Hematopoietic multipotent progenitor cell treated with erythropoietin and hydrocortisone succinate and interleukin-3 and kit ligand, for 17 days (in vitro differentiated cells): ENCODE results near the gene MYOC.
"Not testable (repeated sequence)": the region's sequence is repeated elsewhere in the genome, so short reads cannot be mapped to it uniquely, and the experiment has no call there.

Experiments used
- DNase-seq: peaks from one replicate; pipeline ENCODE4 v3.0.0-alpha.2; 2015; ENCODE audit warnings: low spot score

The MYOC gene

DNA sequence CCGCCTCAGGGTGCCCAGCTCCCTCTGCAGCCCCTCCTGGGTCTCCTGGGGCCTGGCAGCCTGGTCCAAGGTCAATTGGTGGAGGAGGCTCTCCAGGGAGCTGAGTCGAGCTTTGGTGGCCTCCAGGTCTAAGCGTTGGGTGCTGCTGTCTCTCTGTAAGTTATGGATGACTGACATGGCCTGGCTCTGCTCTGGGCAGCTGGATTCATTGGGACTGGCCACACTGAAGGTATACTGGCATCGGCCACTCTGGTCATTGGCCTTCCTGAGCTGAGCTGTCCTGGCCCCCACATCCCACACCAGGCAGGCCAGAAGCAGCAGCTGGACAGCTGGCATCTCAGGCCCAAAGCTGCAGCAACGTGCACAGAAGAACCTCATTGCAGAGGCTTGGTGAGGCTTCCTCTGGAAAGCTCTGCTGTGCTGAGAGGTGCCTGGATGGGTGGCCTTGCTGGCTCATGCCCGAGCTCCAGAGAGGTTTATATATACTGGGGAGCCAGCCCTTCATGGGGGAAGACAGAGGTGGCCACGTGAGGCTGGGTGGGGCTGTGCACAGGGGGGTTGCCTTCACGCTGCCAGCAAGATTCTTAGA lies at the start of gene MYOC:
TSS of gene MYOC (minus strand) at position 455 of the 589 bp plus-strand sequence. CDS start at position 378, 77 bp downstream.
- DNase-seq, result no peak

DNA sequence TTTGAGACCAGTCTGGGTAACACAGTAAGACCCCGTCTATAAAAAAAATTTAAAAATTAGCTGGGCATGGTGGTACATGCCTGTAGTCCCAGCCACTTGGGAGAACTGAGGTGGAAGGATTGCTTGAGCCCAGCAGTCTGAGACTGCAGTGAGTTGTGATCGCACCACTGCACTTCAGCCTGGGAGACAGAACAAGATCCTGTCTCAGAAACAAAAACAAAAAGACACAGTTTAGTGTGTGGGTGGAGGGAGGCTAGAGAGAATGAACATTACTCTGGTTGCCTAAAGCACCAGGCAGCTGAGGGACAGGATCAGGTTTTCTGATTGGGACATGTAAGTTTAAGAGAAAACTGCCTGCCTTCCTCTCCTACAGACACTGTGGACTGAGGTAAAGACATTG lies 47.0 kb upstream of the MYOC start:
- DNase-seq, result no peak

DNA sequence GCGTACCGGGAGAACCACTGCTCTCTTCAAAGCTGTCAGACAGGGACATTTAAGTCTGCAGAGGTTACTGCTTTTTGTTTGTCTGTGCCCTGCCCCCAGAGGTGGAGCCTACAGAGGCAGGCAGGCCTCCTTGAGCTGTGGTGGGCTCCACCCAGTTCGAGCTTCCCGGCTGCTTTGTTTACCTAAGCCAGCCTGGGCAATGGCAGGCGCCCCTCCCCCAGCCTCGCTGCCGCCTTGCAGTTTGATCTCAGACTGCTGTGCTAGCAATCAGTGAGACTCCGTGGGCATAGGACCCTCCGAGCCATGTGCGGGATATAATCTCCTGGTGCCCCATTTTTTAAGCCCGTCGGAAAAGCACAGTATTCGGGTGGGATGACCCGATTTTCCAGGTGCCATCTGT lies 43.3 kb upstream of the MYOC start:
- DNase-seq, result not testable (repeated sequence)

DNA sequence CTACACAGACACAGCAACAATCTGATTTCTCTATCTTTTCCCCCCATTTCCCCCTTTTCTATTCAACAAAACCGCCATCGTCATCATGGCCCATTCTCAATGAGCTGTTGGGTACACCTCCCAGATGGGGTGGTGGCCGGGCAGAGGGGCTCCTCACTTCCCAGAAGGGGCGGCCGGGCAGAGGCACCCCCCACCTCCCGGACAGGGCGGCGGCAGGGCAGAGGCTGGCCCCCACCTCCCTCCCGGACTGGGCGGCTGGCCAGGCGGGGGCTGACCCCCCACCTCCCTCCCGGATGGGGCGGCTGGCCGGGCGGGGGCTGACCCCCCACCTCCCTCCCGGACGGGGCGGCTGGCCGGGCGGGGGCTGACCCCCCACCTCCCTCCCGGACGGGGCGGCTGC lies 41.1 kb upstream of the MYOC start:
- not testable (repeated sequence) for DNase-seq

DNA sequence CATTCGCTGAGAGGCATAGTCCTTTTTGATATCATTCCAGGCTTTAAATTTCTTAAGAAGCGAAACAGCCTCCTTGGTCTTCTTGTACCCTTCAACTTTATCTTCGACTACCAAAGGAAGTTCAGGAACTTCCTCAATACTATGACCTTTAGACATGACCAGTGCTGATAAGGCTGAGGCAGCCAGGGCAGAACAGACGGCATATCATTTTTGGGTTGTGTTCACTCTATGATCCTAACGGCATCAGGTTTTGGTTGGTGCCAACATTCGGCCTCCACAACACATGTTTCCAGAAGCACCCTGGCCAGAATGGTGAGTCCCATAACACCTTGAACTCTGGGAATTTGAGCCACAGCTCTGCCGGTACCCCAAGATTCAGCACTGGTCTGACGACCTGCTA lies 31.4 kb upstream of the MYOC start:
- DNase-seq, result no peak

DNA sequence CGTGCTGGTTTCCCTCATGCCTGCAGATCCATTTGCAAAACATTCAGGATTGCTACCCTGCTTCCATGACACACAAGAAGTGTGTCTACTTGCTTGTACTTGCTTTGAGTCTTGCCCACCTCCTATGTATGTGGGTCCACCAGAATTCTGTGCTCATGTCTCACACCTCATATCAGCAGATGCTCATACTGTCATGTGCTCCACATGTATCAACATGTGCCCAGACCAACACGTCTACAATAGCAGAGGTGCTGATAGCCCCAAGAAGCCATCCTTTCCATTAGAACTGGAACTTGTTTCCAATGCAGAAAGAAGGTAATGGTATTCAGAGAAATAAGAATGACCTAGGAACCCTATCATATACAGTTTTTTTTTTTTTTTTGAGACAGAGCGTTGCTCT lies 27.9 kb upstream of the MYOC start:
- DNase-seq, result no peak

DNA sequence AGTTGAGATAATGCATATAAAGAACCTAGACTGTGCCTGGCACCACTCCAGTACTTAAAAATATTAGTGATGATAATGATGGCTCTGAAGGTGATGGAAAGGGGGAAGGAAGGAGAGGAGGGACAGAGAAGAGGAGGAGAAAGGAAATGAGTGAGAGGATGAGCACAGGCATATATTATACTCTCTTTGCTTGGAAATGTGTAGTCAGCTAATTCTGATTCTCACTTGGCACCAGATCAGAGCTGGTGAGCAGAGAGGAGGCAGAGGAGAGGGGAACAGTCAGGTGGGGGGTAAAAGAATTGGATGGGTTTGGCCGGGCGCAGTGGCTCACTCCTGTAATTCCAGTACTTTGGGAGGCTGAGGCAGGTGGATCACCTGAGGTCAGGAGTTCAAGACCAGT lies 24.3 kb upstream of the MYOC start:
- DNase-seq, result no peak

DNA sequence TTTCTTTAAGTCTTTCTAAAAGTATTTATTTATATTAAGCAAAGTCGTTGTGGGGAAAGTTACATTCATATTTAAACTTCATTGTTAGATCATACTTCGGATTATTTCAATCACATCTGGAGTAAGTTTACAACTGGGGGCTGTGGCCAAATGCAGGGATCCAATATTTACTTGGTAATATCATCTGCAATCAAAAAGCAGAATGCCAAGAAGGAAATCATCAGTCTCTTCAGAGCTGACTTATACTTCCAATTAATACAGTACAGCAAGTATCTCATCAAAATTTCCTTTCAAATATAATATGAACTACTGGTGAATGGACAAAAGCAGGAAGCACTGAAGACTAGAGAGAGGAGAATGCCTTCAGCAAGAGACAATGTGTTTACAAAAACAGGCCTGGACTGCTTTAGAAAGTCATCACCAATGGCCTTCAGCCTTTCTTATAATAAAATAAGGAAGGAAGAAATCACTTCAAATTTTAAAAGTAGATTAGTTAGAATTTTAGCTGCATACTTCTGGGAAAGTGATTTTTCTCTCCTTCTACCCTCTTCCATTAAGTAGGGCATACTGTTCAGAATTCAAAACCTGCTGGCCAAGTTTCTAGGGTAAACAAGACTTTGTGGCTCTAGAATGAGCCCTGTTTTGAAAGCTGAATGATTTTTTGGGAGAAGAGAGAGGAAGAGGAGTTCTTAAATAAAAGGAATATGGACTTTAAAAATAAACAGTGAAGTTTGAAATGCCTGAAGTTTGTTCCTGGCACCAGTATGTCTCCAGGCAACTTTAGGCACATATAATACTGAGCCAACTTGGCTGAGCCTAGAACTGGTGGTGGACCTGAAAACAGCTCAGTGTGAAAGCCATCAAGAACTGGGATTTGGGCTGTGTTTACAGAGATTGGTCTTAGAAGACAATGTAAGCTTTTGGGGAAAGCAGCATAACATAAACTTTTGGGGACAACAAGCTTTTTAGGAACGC lies 22.2 kb upstream of the MYOC start:
- DNase-seq, result no peak

DNA sequence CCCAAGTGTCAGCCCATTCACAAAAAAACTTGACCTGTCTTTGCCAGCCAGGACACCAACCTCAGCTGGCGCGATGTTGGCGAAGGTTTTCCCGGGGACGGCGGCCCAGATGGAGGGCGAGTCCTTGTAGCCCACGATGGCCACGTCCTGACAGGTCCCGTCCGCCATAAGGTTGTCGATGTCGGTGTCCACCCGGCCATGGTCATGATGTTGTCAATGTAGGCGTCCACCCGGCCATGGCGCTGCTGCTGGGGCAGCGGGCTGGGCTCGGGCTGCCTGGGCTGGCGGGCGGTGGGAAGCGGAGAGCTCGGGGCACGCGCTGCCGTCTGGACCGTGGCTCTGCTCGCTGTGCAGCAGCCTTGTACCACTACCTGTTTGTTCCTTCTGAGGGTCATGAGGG lies 18.3 kb upstream of the MYOC start:
- DNase-seq, result no peak

DNA sequence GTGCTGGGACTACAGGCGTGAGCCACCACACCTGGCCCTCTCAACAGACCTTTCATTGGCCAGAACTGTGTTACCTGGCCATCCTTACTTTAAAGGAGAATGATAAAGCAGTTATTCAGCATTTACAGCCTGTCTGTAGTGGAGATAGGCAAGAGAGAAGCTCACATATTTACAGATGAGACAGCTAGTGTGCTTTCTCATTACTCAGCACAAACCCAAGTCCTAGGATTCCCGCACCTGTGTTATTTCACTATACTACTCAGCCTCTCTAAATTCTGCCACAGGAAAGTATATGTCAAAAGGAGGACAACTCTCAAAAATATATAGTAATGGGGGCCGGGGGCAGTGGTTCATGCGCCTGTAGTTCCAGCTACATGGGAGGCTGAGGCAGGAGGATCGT lies 15.9 kb upstream of the MYOC start:
- DNase-seq, result no peak

DNA sequence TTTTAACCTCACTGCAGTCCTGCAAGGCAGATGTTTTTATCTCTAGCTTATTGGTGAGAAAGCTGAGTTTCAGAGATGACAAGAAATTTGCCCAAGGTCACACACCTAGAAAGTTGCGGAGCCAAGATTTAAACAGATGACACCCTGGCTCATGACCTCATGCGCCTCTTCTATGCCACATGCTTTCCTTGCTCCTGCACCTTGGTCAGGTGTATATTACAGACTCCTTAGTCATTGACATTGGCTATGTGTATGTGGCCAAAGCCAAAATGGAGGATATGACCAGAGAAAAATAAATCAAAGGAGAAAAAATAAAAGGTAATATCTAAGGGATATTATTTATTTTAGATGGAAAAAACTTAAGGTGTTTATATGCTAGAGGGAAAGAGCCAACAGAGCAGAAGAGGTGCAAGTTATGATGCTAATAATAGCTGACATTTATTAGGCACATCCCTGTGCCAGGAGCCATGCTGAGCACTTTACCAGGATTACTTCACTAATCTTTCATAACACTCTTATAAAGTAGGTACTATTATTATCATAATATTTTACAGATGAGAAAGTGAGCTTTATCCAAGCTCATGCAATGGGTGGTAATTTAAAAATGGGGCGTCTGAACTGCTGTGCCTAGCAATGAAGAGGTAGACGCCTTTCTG lies 13.8 kb upstream of the MYOC start:
- DNase-seq, result no peak

DNA sequence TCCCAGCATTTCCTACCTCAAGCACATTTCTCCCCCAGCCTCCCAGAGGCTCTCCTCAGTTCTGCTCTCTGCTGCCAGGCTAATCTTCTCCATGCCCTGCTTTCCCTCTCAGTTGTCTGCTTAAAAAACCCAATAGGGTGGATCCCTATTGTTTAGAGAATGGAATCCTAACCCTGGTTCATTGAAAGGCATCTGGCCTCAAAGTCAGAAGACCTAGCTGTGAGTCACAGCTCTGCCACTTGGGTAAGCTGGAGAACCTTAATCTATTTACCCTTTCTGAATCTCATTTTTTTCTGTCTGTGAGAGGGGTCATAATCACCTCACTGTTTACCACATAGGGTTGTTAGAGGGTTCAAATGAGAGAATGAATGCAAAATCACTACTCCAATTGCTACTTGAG lies 12.5 kb upstream of the MYOC start:
- no peak for DNase-seq

DNA sequence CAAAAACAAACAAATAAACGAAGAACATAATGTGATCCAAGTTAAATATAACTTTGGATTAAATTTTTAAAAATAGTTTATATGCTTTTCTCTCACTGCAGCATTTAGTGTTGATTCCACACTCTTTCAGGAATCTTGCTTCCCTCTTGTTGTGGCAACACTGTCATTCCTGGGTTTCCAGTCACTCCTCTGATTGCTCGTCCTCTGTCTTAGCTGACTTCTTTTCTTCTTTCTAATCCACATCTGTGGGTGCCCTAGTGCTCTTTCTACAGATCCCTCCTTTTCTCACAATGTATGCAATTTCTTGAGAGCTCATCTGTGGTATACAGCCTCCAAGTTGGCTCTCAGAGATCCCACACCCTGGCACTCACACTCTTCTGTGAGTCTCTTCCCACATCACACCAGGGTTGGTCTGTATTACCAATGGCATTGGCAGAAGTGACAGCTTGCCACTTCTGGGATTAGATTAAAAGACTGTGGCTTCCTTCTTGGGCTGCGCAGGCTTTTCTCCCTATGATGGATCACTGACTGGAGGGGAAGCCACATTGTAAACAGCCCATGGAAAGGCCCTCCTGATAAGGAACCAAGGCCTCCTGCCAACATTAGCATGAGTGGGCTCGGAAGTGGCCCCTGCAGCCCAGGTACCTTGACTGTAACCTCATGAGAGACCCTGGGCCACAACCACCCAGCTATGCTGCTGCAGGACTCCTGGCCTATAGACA lies 11.5 kb upstream of the MYOC start:
- no peak for DNase-seq

DNA sequence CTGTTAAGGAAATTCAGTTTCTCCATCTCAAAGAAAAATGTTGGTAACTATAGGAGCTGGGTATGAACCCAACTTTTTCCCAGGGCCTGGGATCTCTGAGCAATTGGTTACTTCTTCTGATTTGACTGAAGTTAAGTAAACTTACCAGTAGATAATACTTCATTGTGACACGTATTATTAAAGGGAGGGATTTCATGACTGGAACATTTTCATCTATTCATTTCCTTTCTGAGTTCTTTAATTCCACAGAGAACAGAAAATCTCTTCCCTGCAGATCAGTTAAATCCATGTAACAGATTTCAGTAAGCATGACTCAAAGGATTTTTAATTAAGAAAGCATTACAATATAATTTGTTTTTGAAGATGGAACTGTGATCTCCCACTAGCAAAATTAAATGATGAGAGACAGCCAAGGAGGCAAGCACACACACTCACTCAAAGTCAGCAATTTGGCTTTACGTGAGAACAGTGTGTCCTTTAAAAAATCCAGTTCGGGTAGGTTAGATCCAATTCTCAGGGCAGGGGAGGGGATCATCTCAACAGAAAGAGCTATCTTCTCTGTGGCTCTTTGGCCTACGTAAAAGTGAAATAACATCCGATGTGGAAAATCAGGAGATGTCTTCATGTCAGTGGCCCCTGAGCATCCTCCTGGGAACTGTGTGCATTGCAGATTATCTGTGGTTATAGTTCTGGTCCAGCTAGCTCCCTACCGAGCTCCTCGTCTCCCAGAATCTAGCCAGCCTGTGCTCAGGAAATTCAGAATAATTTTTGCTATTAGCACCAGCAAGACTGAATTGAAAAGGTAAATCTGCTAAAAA lies 10.8 kb upstream of the MYOC start:
- no peak for DNase-seq

DNA sequence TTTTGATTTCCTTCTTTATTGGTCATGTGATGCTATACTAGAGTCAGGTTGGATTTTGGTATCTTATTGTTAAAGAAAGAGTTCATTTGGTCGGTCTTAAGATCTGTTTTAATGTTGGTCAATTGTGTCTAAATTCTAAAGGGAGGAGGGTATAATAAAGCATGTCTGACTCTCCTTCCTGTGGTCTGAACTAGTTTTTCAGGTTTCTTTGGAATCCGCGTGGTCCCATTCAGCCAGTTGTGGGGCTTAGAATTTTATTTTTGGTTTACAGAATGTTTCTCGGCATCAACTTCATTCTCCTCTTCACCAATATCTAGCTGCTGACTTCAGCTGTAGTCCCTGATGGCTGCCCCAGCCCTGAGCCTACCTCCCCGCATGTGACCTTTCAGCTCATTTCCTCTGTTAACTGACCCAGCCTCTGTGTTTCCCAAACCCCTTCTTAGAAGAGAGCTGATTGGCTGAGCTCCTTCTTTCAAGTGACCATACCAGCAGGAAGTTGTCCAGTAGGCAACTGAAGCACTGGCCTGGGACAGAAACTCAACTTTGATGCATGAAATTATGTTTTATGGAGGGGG lies 8.7 kb upstream of the MYOC start:
- DNase-seq, result no peak

DNA sequence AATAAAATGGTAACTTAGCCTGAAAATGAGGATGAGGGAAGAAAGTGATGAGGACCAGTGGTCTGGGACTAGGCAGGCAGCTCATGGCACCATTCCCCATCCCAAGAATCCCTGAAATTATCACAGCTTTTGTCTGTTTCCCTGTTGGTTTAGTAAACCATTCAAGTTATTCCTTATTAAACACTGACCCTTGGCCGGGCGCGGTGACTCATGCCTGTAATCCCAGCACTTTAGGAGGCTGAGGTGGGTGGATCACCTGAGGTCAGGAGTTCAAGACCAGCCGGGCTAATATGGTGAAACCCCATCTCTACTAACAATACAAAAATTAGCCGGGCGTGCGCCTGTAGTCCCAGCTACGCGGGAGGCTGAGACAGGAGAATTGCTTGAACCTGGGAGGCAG lies 3.7 kb upstream of the MYOC start:
- not testable (repeated sequence) for DNase-seq

DNA sequence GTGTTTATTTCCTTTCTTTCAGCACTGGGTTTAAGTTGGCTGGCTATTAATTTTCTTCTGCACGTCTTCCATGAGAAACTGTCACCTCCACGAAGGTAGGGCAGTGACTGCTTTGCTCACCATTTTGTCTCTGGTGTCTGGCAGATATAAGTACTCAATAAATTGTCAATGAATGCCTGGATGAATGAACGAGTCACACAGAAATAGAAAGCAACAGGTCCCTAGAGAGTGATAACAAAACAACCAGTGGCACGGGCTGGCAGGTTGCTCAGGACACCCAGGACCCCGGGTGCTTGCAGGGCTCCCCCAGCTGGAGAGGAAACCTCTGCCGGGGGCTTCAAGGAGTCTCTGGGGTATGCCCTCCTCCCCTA lies 3.2 kb upstream of the MYOC start:
- DNase-seq, result no peak

DNA sequence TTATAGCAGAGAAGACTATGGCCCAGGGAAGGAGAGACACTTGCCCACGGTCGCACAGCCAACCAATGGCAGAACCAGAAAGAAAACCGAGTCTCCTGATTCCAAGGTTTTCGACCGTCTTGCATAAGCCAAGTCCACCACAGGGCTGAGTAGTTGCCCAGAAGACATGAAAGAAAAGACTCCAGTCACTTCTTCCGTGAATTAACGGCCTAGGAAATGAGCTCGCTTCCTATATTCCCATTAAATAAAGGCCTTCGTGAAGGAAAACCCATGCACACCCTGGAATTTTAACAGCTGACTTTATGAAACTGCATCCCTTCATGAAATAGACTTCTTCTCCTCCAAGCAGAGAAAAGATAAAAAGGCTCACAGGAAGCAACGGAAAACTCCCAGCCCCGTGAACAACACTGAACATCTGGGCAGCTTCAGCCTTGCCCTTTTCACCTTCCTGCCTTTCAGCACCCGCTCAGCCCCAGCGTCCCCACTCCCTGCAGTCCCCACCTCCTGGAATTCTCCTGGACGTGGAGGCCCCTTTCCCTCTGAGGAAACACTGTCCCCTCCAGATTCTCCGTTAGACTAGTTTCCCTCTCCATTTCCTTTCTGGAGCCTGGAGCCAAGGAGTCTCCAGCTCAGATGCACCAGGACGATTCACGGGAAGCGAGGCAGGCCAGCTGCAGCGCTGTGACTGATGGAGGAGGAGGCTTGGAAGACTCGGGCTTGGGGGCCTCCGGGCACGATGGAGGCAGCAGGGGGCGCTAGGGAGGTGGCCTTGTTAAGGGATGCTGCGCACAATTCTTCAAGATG lies 2.7 kb upstream of the MYOC start:
- peak; percentile 57 for DNase-seq

DNA sequence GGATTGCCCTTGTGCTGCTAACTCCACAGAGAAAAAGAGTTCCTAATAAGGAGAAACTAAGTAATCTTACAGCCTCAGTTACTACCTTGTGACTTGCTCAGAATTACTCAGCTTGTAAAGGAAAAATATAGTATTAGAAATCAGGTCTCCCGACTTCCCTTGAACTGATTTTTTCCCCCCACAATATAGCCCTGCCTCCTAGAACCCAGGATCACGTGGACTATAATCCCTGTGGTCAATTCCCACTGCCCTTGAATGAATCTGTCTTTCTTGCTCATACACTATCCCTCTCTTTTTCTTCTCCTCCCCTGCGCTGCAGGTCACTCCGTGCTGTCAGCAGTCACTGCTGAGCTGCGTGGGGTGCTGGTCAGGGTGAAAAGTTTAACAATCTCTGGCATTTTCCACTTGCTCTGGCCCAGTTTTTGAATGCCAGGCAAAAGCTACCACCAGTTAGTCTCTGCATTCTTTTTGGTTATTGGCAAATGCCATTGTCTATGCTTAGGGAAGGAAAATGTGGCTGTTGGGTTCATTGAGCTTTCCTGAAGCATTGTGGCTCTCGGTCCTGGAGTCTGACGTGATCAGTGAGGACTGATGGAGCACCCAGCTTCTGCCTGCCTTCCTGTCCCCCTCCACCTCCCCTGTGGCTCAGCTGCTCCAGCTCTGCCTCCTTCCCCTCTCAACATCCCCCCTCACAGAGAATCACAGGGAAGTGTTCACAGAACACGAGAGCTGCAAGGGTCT lies 1.9 kb upstream of the MYOC start:
- DNase-seq, result no peak

DNA sequence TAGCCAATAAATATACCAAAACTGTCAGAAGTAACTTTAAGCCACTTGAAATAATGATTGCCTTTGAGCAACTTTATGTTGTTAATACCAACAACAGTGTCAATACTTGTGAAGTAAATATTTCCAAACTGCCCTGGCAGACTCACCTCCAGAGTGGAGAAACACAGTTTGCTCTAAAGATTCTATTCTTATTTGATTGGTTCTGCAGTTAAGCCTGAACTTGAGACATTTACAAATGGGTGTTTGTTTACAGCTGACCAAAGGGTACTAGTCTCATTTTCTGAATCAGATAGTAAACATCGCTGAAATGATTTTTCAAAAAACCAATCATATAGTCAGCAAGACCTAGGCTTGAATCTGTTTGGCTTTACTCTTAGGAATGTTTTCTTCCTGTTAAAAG lies 1.3 kb upstream of the MYOC start:
- no peak for DNase-seq
